Parathyroid adenoma (tissue), 2 donors: ENCODE results near the gene IL17B.

ENCODE experiments used
- H2AFZ ChIP-seq: fragments of 300-600 bp; sonication (generic); one replicate; pipeline ENCODE4 v1.7.0; 2017; ENCODE audit warnings: antibody characterized with exemption, mild to moderate bottlenecking
- H3K27ac ChIP-seq: fragments of 300-600 bp; sonication (generic); one replicate; pipeline ENCODE4 v1.7.0; 2017
- H3K27me3 ChIP-seq: fragments of 300-600 bp; sonication (generic); one replicate; pipeline ENCODE4 v1.7.0; 2017; ENCODE audit warnings: low read length; ENCODE audit not compliant: control insufficient read depth, insufficient read depth
- H3K36me3 ChIP-seq: fragments of 300-600 bp; sonication (generic); one replicate; pipeline ENCODE4 v1.7.0; 2017; ENCODE audit warnings: low read length; ENCODE audit not compliant: control insufficient read depth, insufficient read depth
- H3K4me1 ChIP-seq: fragments of 300-600 bp; sonication (generic); one replicate; pipeline ENCODE4 v1.7.0; 2017; ENCODE audit warnings: control low read depth
- H3K4me2 ChIP-seq: fragments of 300-600 bp; sonication (generic); one replicate; pipeline ENCODE4 v1.7.0; 2017; ENCODE audit warnings: low read length
- H3K4me3 ChIP-seq: fragments of 300-600 bp; sonication (generic); one replicate; pipeline ENCODE4 v1.7.0; 2017; ENCODE audit warnings: low read depth, low read length
- H3K79me2 ChIP-seq: fragments of 300-600 bp; sonication (generic); one replicate; pipeline ENCODE4 v1.7.0; 2017; ENCODE audit warnings: control low read depth
- H3K9ac ChIP-seq: fragments of 300-600 bp; sonication (generic); one replicate; pipeline ENCODE4 v1.7.0; 2017; ENCODE audit warnings: mild to moderate bottlenecking
- H3K9me3 ChIP-seq: fragments of 300-600 bp; sonication (generic); one replicate; pipeline ENCODE4 v1.7.0; 2017; ENCODE audit warnings: low read length; ENCODE audit not compliant: control insufficient read depth
- TF ChIP-seq, protein P1 (sequence below): fragments of 300-600 bp; sonication (generic); IDR thresholded peaks from one replicate; pipeline ENCODE4 v1.7.0; 2017; ENCODE audit warnings: antibody characterized with exemption, mild to moderate bottlenecking
- donor health status: primary hyperparathyroidism.

Gene IL17B

DNA sequence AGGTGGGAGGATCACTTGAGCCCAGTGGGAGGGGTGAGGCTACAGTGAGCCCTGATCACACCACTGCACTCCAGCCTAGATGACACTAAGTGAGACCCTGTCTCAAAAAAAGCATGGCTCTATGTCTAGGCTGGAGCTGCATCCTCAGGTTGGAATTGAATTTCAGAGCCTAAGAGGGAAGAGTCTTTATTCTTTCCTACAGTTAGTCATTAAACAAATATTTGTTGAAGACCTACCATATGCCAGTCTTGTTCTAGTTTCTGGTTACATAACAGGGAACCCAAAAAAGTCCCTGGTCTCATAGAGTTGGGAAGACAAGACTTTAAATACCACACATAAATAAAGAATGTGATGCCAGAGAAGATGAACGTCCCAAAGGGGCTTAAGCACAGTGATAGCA, 40.7 kb downstream of the IL17B start:
- H3K27ac ChIP-seq, result no peak overlapping the region

DNA sequence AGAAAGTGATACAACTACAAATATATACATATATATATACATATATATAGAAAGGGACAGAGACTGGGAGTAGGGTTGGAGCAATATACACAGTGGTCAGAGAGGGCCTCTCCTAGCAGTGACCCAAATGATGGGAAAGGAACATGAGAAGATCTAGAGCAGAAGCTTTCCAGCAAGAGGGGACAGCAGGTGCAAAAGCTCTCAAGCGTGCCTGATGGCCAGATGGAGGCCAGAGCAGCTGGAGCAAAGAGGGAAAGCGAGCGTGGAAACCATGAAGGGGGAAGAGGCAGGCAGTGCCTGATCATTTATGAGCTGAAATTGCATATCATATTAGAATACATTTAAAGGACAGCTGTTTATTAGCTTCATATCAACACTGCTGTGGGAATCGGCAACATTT, 41.4 kb downstream of the IL17B start:
- no peaks in the 10 kb centered on the region for H3K4me1 ChIP-seq
- H3K79me2 ChIP-seq, result no peaks in the 10 kb centered on the region
- H3K4me3 ChIP-seq, result no peak overlapping the region
- no peak overlapping the region for H3K9ac ChIP-seq
- no peak overlapping the region for H3K4me2 ChIP-seq
- no peaks in the 10 kb centered on the region for H3K36me3 ChIP-seq
- TF ChIP-seq, protein P1, sequence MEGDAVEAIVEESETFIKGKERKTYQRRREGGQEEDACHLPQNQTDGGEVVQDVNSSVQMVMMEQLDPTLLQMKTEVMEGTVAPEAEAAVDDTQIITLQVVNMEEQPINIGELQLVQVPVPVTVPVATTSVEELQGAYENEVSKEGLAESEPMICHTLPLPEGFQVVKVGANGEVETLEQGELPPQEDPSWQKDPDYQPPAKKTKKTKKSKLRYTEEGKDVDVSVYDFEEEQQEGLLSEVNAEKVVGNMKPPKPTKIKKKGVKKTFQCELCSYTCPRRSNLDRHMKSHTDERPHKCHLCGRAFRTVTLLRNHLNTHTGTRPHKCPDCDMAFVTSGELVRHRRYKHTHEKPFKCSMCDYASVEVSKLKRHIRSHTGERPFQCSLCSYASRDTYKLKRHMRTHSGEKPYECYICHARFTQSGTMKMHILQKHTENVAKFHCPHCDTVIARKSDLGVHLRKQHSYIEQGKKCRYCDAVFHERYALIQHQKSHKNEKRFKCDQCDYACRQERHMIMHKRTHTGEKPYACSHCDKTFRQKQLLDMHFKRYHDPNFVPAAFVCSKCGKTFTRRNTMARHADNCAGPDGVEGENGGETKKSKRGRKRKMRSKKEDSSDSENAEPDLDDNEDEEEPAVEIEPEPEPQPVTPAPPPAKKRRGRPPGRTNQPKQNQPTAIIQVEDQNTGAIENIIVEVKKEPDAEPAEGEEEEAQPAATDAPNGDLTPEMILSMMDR, result no peak
- no peak overlapping the region for H3K27ac ChIP-seq
- H2AFZ ChIP-seq, result no peak overlapping the region
- H3K27me3 ChIP-seq, result no peaks in the 10 kb centered on the region
- no peaks in the 10 kb centered on the region for H3K9me3 ChIP-seq

More for the DNA sequence above, 40.7 kb downstream of the IL17B start:
- Histone ChIP-seq H3K9ac (no peak overlapping the region), H3K36me3 (no peaks in the 10 kb centered on the region), H3K79me2 (no peaks in the 10 kb centered on the region), H3K4me1 (no peaks in the 10 kb centered on the region), H3K9me3 (no peaks in the 10 kb centered on the region), H3K4me3 (no peak overlapping the region), H3K27me3 (no peaks in the 10 kb centered on the region), H3K4me2 (no peak overlapping the region), H2AFZ (no peak overlapping the region)
- TF ChIP-seq, protein P1, result no peak

- Histone ChIP-seq H2AFZ (no peak overlapping the region), H3K9ac (no peak overlapping the region), H3K36me3 (no peaks in the 10 kb centered on the region), H3K27me3 (no peaks in the 10 kb centered on the region), H3K4me3 (no peak overlapping the region), H3K4me1 (no peaks in the 10 kb centered on the region), H3K4me2 (no peak overlapping the region), H3K27ac (no peak overlapping the region), H3K79me2 (no peaks in the 10 kb centered on the region), H3K9me3 (no peaks in the 10 kb centered on the region)
- TF ChIP-seq, protein P1, result no peak
Observed at GRCh38 chr5:149333711-149334443, 45.2 kb downstream of the IL17B start.

DNA sequence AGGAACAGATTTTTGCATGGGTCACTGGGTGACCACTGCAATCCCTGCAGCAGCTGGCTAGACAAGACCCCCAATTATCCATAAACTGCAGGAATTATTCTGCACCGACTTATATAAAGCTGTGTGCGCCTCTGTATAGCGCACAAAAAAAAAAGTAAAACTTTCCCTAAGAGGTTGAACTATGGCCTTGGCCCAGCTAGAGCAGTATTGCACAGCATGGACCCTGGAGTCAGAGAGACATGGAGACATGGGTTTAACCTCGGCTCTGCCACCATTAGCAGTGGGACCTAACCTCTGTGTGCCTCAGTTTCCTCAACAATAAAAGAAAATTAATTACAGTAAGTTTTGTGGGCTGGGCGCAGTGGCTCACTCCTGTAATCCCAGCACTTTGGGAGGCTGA, 50.9 kb downstream of the IL17B start:
- Histone ChIP-seq H3K9ac (no peak overlapping the region), H3K79me2 (no peaks in the 10 kb centered on the region), H2AFZ (no peak overlapping the region), H3K4me2 (no peak overlapping the region), H3K4me3 (no peak overlapping the region), H3K9me3 (no peaks in the 10 kb centered on the region), H3K36me3 (no peaks in the 10 kb centered on the region), H3K4me1 (no peaks in the 10 kb centered on the region), H3K27ac (no peak overlapping the region), H3K27me3 (no peaks in the 10 kb centered on the region)
- TF ChIP-seq, protein P1, result no peak

- no peaks in the 10 kb centered on the region for H3K27me3 ChIP-seq
- H3K27ac ChIP-seq, result no peak overlapping the region
- H3K36me3 ChIP-seq, result no peaks in the 10 kb centered on the region
- no peaks in the 10 kb centered on the region for H3K9me3 ChIP-seq
- H3K4me1 ChIP-seq, result no peaks in the 10 kb centered on the region
- H3K4me2 ChIP-seq, result no peak overlapping the region
- H3K4me3 ChIP-seq, result no peak overlapping the region
- no peak overlapping the region for H2AFZ ChIP-seq
- no peaks in the 10 kb centered on the region for H3K79me2 ChIP-seq
- H3K9ac ChIP-seq, result no peak overlapping the region
- TF ChIP-seq, protein P1, result no peak
Observed at GRCh38 chr5:149326611-149327010, 52.5 kb downstream of the IL17B start.
